ENCODE results near the gene SUPT20H. TPM values are rescaled to one million over a fixed set of nuclear protein-coding genes. Genes with fewer than 3 reads are reported as not detected.

SUPT20H gene
- total RNA-seq, 1 experiment from 2014 or later: 65.1 TPM

DNA sequence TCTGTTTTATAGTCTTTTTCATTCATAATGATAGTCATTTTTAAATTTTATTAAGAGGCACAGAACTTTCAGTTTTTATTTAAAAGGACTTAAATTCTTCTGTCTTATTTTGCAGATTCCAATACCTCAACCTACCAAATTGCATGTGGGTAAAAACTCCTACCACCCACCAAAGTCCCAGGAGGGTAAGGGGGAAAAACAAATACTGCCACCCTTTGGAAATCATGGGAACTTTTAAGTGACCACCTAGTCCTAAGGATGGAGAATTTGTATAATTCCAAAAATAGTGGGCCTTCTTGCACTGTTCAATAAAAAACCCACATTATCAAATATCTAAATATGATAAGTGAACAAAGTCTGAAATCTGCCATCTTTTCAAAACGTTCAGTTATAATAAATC is 9.7 kb downstream of the SUPT20H start:
- DNase-seq: no peak
- no peaks in the 10 kb centered on the region for H3K27me3 ChIP-seq (ENCODE audit: control insufficient read depth, insufficient read depth, low read length)
- peaks cover 2% of the 10 kb centered on the region; the same call in 1 of the 2 replicates for H3K36me3 ChIP-seq (replicated peaks; ENCODE audit: control insufficient read depth, insufficient read depth, low read length)
- no peak overlapping the region for H3K4me3 ChIP-seq (ENCODE audit: insufficient read depth, low read depth, low read length)

- Histone ChIP-seq H3K36me3 (replicated peaks; ENCODE audit: control insufficient read depth, insufficient read depth, low read length) (peaks cover 7% of the 10 kb centered on the region), H3K4me3 (ENCODE audit: insufficient read depth, low read depth, low read length) (no peak overlapping the region), H3K27me3 (ENCODE audit: control insufficient read depth, insufficient read depth, low read length) (no peaks in the 10 kb centered on the region)
- DNase-seq: no peak
Measured at GRCh38 chr13:37047846-37048245, 11.6 kb downstream of the SUPT20H start.

- Histone ChIP-seq H3K36me3 (replicated peaks; ENCODE audit: control insufficient read depth, insufficient read depth, low read length) (peaks cover 11% of the 10 kb centered on the region), H3K27me3 (ENCODE audit: control insufficient read depth, insufficient read depth, low read length) (no peaks in the 10 kb centered on the region)
Measured at GRCh38 chr13:37047032-37047431, 12.5 kb downstream of the SUPT20H start.

DNA sequence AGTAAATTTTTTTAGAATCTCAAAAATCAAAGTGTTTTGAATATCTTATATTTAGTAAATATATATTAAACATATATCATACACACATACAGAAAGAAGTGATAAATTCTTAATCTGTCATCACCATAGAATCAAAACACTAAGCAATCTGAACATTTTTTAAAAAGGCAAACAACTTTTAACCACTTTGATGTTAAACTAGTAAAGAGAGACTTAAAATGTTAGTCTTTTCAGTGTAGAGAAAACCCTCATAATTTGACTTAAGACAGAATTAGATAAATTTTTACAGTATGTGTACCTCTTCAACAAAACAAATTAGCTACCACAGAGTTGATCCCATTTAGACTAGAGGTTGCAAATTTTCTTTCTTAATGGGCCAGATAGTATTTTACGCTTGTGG is 13.4 kb downstream of the SUPT20H start:
- Histone ChIP-seq H3K4me3 (ENCODE audit: insufficient read depth, low read depth, low read length) (no peak overlapping the region), H3K36me3 (replicated peaks; ENCODE audit: control insufficient read depth, insufficient read depth, low read length) (peaks cover 14% of the 10 kb centered on the region), H3K27me3 (ENCODE audit: control insufficient read depth, insufficient read depth, low read length) (no peaks in the 10 kb centered on the region)
- no peak for DNase-seq

More at GRCh38 chr13:37047032-37047431, 12.5 kb downstream of the SUPT20H start:
- DNase-seq: no peak
- no peak overlapping the region for H3K4me3 ChIP-seq (ENCODE audit: insufficient read depth, low read depth, low read length)

- Histone ChIP-seq H3K27me3 (ENCODE audit: control insufficient read depth, insufficient read depth, low read length) (no peaks in the 10 kb centered on the region), H3K4me3 (ENCODE audit: insufficient read depth, low read depth, low read length) (no peak overlapping the region), H3K36me3 (replicated peaks; ENCODE audit: control insufficient read depth, insufficient read depth, low read length) (peaks cover 19% of the 10 kb centered on the region)
- no peak for DNase-seq
Measured at GRCh38 chr13:37040789-37041188, 18.7 kb downstream of the SUPT20H start.

DNA sequence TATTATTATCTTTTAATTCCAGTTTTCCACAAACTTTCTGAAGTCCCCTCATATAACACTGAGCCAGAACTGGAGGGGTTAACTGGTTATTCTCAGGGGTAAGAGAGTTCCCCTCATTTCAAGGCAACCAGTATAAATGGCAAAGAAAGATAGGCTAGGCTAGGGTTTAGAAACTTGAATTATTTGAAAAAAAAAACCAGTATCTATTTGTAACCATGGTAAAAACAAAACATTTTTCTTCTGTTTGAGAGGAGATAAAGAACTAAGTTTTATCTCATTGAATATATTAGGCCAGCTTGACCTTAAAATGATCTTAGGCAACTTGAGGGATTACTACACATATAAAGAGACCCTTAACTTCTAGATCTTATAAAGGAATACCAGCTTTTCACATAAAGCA is 19.6 kb downstream of the SUPT20H start:
- DNase-seq: no peak
- Histone ChIP-seq H3K4me3 (ENCODE audit: insufficient read depth, low read depth, low read length) (no peak overlapping the region), H3K36me3 (replicated peaks; ENCODE audit: control insufficient read depth, insufficient read depth, low read length) (peaks cover 25% of the 10 kb centered on the region), H3K27me3 (ENCODE audit: control insufficient read depth, insufficient read depth, low read length) (no peaks in the 10 kb centered on the region)

- no peaks in the 10 kb centered on the region for H3K27me3 ChIP-seq (ENCODE audit: control insufficient read depth, insufficient read depth, low read length)
- H3K4me3 ChIP-seq (ENCODE audit: insufficient read depth, low read depth, low read length): no peak overlapping the region
- no peak for DNase-seq
- peaks cover 31% of the 10 kb centered on the region for H3K36me3 ChIP-seq (replicated peaks; ENCODE audit: control insufficient read depth, insufficient read depth, low read length)
Measured at GRCh38 chr13:37037241-37037640, 22.2 kb downstream of the SUPT20H start.

GRCh38 chr13:37029617-37030016 is 29.9 kb downstream of the SUPT20H start:
- H3K36me3 ChIP-seq (replicated peaks; ENCODE audit: control insufficient read depth, insufficient read depth, low read length): peaks cover 36% of the 10 kb centered on the region
- DNase-seq: no peak

GRCh38 chr13:37027639-37028038 is 31.8 kb downstream of the SUPT20H start:
- H3K27me3 ChIP-seq (ENCODE audit: control insufficient read depth, insufficient read depth, low read length): no peaks in the 10 kb centered on the region
- DNase-seq: no peak
- no peak overlapping the region for H3K4me3 ChIP-seq (ENCODE audit: insufficient read depth, low read depth, low read length)
- peaks cover 32% of the 10 kb centered on the region for H3K36me3 ChIP-seq (replicated peaks; ENCODE audit: control insufficient read depth, insufficient read depth, low read length)

More at GRCh38 chr13:37029617-37030016, 29.9 kb downstream of the SUPT20H start:
- no peaks in the 10 kb centered on the region for H3K27me3 ChIP-seq (ENCODE audit: control insufficient read depth, insufficient read depth, low read length)
- H3K4me3 ChIP-seq (ENCODE audit: insufficient read depth, low read depth, low read length): no peak overlapping the region

GRCh38 chr13:37026771-37027170 is 32.7 kb downstream of the SUPT20H start:
- Histone ChIP-seq H3K36me3 (replicated peaks; ENCODE audit: control insufficient read depth, insufficient read depth, low read length) (peaks cover 32% of the 10 kb centered on the region), H3K27me3 (ENCODE audit: control insufficient read depth, insufficient read depth, low read length) (no peaks in the 10 kb centered on the region), H3K4me3 (ENCODE audit: insufficient read depth, low read depth, low read length) (no peak overlapping the region)
- no peak for DNase-seq

- peaks cover 25% of the 10 kb centered on the region for H3K36me3 ChIP-seq (replicated peaks; ENCODE audit: control insufficient read depth, insufficient read depth, low read length)
- no peaks in the 10 kb centered on the region for H3K27me3 ChIP-seq (ENCODE audit: control insufficient read depth, insufficient read depth, low read length)
- H3K4me3 ChIP-seq (ENCODE audit: insufficient read depth, low read depth, low read length): no peak overlapping the region
- no peak for DNase-seq
Measured at GRCh38 chr13:37023871-37024270, 35.6 kb downstream of the SUPT20H start.

DNA sequence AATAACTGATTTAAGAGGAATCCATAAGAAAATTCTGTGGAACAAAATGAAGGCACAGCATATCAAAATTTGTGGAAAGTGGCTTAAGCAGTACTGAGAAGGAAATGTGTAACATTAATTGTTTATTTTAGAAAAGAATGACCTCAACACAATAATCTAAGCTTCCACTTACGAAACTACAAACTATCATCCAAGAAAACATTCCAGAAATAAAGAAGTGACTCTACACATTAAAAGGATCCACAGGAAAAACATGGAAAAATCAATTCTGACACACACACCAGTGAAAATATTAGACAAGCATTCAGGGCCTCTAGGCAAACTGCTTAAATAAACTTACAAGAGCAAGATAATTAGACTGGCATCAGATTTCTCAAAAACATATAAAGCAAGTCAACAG is 44.9 kb downstream of the SUPT20H start:
- no peak overlapping the region for H3K4me3 ChIP-seq (ENCODE audit: insufficient read depth, low read depth, low read length)
- H3K27me3 ChIP-seq (ENCODE audit: control insufficient read depth, insufficient read depth, low read length): no peaks in the 10 kb centered on the region
- DNase-seq: no peak
- H3K36me3 ChIP-seq (replicated peaks; ENCODE audit: control insufficient read depth, insufficient read depth, low read length): peaks cover 6% of the 10 kb centered on the region

GRCh38 chr13:37011788-37012187 is 47.7 kb downstream of the SUPT20H start:
- no peak for DNase-seq
- H3K4me3 ChIP-seq (ENCODE audit: insufficient read depth, low read depth, low read length): no peak overlapping the region
- peaks cover 22% of the 10 kb centered on the region for H3K36me3 ChIP-seq (replicated peaks; ENCODE audit: control insufficient read depth, insufficient read depth, low read length)
- no peaks in the 10 kb centered on the region for H3K27me3 ChIP-seq (ENCODE audit: control insufficient read depth, insufficient read depth, low read length)

GRCh38 chr13:37011002-37011401 is 48.5 kb downstream of the SUPT20H start:
- H3K4me3 ChIP-seq (ENCODE audit: insufficient read depth, low read depth, low read length): no peak overlapping the region
- peaks cover 24% of the 10 kb centered on the region for H3K36me3 ChIP-seq (replicated peaks; ENCODE audit: control insufficient read depth, insufficient read depth, low read length)
- H3K27me3 ChIP-seq (ENCODE audit: control insufficient read depth, insufficient read depth, low read length): no peaks in the 10 kb centered on the region
- DNase-seq: no peak

DNA sequence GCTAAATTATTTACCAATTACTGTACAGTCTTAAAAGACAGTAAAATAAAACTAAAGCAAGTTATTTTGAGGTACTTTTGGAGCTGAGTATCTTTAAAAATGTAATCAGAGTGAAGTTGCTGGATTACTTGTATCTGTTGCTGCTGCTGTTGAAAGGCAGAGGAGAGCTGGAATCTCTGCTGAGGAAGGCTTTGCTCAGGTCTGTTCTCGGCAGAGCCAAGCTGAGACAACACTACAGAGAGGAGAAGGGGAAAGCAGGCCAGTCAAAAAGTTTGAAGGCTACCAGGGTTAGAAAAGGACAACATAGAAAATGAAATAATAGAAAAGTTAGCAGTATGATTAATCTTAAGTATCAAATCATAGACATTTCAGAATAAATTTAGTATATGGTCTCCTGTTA is 49.1 kb downstream of the SUPT20H start:
- no peaks in the 10 kb centered on the region for H3K27me3 ChIP-seq (ENCODE audit: control insufficient read depth, insufficient read depth, low read length)
- no peak for DNase-seq
- H3K36me3 ChIP-seq (replicated peaks; ENCODE audit: control insufficient read depth, insufficient read depth, low read length): peaks cover 24% of the 10 kb centered on the region
- H3K4me3 ChIP-seq (ENCODE audit: insufficient read depth, low read depth, low read length): no peak overlapping the region

- DNase-seq: no peak
- no peaks in the 10 kb centered on the region for H3K27me3 ChIP-seq (ENCODE audit: control insufficient read depth, insufficient read depth, low read length)
- H3K4me3 ChIP-seq (ENCODE audit: insufficient read depth, low read depth, low read length): no peak overlapping the region
- peaks cover 26% of the 10 kb centered on the region for H3K36me3 ChIP-seq (replicated peaks; ENCODE audit: control insufficient read depth, insufficient read depth, low read length)
Measured at GRCh38 chr13:37009692-37010091, 49.8 kb downstream of the SUPT20H start.

Measured in H7 (cell line).